Esophagus mucosa (tissue), 1 donor: ENCODE results near the gene PRRT3. TPM values are rescaled to one million over a fixed set of nuclear protein-coding genes. Genes with fewer than 3 reads are reported as not detected.
"Not testable (repeated sequence)": the region's sequence is repeated elsewhere in the genome, so short reads cannot be mapped to it uniquely, and the experiment has no call there.

Experiments
- ATAC-seq: fragments of 200-7000 bp; cut with Tn5 transposase; one replicate; pipeline ENCODE4 v1.9.1; 2020
- total RNA-seq: library from RNA; stranded (reverse); gene quantifications from one replicate; pipeline ENCODE4 v1.2.4, GENCODE V29; 2023
- donor health status: DM: yes; HTN: yes; CAD: no.

Gene PRRT3
- total RNA-seq, 1 donor from 2014 or later = 0.56 TPM

DNA sequence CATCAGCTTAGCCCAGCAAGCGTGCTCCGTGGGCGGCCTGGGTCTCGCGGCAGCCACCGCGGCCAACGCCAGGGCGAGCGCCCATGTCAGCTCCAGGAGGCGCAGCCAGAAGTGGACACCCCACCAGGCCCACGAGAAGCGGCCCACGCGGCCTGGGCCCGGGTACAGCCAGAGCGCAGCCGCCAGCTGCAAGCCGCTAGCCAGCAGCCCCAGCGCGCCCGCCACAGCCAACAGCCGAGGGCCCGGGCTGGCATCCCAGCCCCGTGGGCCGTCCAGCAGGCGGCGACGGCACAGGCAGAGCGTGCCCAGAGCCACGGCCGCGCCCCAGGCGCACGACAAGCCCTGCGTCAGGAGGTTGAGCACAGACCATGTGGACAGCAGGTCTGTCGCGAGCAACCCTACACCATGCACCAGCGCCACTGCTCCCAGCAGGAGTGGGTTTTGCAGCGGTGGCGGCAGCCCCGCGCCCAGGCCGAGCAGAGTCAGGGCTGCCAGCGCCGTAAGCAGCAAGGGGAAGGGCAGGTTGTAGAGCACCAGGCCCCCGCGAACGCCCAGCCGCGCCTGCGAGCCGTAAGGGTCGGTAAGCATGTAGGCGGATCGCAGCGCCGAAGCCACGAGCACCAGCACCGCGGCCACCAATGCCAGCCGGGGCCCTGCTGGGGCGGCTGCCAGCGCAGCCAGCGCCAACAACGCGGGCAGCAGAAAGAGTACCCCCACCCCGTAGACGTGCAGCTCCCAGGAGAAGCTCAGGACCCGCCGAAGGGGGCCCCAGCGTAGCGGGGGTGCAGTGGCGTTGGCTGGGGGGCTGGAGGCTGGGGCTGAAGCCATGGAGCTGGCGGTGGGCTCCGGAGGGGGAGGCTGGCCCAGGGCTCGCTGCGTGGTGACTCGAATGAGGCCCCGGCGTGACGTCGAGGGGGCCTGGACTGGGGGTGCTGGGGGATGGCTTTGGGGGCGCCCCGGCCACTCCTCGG lies 4.9 kb downstream of the PRRT3 start:
- ATAC-seq = peak; percentile 91

DNA sequence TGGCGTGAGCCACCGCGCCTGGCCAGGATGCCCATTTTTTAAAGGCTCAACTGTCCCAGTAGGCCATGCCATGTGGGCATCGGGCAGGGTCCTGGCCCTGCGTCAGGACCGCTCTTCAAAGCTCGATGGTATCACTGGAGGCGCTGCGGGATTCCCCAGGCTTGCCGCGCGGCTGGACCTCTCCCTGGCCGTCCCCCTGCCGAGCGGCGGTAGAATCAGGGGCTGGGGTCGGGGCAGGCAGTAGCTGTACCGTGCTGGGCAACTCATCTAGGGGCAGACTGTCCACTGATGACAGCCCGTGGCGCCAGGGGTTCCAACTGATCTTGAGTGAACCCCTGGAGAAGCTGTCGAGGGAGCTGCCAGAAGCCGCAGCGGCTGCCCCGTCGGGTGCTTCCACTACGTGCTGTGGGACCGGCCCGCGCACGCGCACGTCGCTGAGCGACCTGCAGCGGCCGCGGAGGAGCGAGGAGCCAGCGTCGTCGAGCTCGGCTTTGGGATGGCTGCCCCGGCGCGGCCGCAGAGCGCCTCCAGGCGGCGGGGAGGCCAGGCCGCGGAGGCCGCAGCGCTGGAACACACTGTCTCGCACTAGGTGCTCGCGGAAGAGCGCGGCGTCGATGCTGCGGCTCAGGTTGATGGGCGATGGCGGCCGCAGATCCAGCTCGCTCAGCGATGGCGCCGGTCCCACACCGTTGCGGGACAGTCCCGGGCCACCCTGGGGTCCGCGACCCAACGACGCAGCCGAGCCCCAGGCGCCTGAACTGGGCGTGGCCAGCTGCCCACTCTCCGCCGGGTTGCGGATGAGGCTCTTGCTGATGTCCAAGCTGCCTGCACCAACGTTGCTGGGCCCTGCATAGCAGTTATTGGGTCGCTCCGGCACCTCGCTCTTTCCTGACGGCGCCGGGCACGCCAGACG lies 5.8 kb downstream of the PRRT3 start:
- ATAC-seq = peak; percentile 87

DNA sequence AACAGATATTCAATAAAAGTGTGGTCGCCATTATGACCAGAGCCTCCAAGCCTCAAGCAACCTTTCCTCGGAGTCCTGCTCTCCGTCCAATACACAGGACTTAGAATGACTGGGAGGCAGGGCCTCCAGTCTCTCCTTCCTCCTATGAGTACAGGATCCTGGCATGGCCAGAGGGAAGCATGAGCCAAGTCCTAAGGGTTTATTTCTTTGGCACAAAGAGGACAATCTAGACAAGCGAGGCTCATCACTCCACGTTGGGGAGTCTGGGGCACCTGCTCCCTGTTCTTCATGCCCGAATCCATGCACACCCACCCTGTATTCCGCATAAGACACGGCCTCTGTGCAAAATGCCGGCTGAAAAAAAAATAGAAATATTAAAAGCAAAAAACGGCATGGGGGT lies 6.8 kb downstream of the PRRT3 start:
- no peak for ATAC-seq

GRCh38 chr3:9944271-9944670 lies 7.9 kb downstream of the PRRT3 start:
- ATAC-seq = no peak

DNA sequence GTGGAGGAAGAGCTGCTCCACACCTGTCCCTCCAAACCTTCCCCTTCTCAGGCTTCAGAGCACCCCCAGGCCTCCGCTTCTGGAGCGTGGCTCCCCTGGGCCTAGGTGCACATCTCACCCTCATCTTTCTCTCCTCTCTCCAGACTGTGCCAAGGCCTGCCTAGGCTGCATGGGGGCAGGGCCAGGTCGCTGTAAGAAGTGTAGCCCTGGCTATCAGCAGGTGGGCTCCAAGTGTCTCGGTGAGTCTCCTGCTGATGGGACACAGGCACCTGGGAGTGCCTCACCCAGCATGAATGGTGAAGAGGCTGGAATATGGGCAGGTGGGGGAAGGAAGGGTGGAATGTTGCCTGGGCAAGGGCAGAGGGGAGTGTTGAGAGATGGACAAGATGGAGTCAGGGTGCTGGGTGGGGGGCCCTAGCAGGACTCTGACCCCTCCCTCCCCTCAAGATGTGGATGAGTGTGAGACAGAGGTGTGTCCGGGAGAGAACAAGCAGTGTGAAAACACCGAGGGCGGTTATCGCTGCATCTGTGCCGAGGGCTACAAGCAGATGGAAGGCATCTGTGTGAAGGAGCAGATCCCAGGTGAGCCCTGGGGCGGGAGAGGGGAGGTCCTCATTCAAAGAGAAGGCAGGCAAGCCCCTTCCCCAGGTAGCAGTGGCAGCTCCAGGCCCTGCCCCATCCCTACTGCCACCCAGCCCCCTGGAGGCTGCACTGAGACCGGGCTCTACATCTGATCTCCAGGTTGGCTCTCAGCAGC lies 9.1 kb downstream of the PRRT3 start:
- no peak for ATAC-seq

DNA sequence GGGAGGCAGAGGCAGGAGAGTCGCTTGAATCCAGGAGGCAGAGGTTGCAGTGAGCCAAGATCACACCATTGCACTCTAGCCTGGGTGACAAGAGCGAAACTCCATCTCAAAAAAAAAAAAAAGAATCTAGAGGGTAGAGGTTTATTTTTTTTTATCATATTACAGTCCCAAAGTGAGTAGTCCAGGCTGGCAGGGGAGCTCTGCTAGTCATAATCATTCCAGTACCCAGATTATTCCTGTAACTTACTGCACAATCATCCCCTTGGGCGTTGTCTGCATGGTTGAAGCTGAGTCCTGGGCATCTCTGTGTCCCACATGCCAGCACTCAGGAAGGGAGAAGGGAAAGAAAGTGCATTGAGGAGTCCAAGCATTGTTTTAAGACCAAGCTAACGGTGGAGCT lies 10.0 kb downstream of the PRRT3 start:
- ATAC-seq = no peak

GRCh38 chr3:9940746-9941145 lies 11.5 kb downstream of the PRRT3 start:
- no peak for ATAC-seq

DNA sequence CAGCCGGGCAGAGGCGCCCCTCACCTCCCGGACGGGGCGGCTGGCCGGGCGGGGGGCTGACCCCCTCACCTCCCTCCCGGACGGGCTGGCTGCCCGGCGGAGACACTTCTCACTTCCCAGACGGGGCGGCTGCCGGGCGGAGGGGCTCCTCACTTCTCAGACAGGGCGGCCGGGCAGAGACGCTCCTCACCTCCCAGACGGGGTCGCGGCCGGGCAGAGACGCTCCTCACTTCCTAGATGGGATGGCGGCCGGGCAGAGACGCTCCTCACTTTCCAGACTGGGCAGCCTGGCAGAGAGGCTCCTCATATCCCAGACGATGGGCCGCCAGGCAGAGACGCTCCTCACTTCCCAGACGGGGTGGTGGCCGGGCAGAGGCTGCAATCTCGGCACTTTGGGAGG lies 12.3 kb downstream of the PRRT3 start:
- ATAC-seq = not testable (repeated sequence)

DNA sequence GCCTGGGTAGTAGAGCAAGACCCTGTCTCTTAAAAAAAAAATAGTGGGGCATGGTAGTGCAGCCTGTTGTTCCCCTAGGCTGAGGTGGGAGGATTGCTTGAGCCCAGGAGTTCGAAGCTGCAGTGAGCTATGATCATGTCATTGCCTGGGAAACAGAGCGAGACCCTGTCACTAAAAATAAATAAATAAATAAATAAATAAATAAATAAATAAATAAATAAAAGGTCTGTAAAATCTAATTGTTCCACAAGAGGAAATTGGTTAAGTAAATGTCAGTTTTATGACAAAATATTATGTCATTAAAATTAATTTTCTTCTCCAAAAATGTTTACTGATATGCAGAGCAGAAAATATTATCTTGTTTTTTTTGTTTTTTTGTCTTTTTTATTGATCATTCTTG lies 13.2 kb downstream of the PRRT3 start:
- ATAC-seq = no peak

DNA sequence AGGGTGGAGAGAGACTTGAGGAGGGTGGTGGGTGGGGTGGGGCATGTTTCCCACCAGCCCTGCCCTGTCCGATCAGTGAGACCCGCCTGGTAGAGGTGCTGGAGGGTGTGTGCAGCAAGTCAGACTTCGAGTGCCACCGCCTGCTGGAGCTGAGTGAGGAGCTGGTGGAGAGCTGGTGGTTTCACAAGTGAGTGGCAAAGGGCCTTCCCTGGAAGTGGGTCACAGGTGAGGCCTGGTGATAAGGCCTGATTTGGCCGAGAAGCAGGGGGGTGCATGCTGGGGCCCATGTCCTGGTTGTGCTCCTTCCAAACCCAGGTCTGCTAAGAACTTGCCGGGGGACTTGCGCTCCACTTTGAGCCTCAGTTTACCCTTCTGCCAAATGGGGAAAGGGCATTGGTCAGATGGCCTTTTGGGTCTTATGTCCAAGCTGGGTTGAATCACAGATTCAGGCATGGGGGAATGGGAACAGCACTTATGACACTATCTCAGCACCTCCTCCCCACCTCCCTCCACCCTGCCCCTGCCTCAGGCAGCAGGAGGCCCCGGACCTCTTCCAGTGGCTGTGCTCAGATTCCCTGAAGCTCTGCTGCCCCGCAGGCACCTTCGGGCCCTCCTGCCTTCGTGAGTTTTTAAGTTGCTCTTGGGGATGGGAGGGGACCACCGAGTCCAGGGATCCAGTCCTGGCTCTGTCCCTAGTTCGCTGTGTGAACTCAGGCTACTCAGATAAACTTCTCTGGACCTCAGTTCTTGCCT lies 14.5 kb downstream of the PRRT3 start:
- ATAC-seq = no peak

DNA sequence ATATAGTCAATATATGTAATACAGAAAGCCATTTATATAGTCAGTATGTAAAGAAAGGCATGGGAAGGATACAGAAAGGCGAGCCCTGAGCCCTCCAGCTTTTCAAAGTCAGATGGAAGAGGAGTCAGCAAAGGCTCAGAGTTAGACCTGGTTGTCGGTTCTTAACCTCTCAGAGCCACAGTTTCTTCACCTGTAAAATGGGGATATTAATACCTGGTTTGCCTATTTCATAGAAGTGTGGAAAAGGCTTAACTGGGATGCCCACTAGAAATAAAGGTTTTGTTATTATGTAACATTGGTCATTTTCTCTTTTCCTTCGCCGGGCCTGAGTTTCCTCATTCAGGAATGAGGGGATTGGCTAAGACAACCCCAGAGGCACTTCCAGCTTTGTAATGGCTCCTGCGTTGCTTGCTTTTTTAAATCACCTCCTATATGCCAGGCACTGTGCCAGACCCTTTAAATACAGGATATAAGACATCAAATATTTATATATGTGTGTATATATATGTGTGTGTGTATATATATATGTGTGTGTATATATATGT lies 16.2 kb downstream of the PRRT3 start:
- ATAC-seq = no peak

DNA sequence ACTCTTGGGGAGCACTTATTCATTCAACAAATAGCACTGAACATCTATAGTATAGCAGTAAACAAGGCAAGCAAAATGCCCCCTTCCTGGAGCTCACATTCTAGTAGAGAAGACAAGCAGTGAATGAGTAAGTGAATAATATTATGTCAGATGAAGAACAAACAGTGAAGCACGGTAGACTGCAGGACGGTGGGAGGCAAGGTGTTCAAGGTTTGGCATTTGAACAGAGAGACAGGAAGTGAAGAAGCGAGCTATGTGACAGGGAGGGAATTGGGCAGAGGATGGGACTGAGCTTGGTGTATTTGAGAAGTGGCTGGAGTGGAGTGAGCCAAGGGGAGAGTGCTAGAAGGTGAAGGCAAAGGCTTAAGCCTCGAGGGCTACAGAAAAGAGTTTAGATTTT lies 17.2 kb downstream of the PRRT3 start:
- ATAC-seq = no peak

GRCh38 chr3:9934235-9934621 lies 18.0 kb downstream of the PRRT3 start:
- ATAC-seq = no peak

DNA sequence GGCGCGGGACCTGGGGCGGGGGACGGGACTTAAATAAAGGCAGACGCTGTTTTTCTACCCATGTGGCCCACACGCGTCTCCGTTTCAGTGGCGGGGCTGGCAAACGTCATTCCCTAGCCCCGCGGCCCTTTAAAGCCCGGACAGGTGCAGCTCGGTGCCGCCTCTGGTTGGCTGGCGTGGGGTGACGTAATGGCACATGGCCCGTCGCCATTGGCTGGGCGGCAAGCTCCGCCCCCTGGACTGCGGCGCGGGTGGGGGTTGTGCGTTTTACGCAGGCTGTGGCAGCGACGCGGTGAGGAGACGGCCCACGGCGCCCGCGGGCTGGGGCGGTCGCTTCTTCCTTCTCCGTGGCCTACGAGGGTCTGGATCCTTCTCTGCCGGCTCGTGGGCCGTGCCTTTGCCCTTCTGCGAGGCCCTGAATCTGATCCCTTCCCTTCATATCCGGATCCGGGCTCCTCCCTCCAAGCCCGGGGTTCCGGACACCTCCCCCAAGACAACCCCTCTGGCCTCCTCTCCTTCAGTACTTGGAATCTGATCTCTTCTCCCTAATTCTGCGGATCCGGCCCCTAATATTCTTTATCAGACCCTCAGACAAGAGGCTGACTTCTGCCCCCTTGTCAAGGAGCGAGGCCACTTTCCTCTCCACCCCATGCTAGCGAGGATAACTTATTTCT lies 18.5 kb downstream of the PRRT3 start, which contains the start of gene CRELD1:
Gene CRELD1, plus strand, starts transcription at position 274 of the 674 bp plus-strand sequence. CDS start 605 bp downstream, outside the sequence.
- peak; percentile 95 for ATAC-seq

DNA sequence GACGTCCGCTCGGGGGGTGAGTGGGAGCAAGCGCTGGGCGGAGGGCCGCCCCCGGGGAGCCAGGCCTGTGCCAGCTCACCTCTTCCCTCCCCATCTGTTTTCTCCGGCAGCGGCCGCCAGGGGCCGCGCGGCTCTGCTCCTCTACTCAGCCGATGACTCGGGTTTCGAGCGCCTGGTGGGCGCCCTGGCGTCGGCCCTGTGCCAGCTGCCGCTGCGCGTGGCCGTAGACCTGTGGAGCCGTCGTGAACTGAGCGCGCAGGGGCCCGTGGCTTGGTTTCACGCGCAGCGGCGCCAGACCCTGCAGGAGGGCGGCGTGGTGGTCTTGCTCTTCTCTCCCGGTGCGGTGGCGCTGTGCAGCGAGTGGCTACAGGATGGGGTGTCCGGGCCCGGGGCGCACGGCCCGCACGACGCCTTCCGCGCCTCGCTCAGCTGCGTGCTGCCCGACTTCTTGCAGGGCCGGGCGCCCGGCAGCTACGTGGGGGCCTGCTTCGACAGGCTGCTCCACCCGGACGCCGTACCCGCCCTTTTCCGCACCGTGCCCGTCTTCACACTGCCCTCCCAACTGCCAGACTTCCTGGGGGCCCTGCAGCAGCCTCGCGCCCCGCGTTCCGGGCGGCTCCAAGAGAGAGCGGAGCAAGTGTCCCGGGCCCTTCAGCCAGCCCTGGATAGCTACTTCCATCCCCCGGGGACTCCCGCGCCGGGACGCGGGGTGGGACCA lies 19.2 kb downstream of the PRRT3 start:
- ATAC-seq = peak; percentile 78

- no peak for ATAC-seq
Observed at GRCh38 chr3:9932535-9932842, 19.7 kb downstream of the PRRT3 start.

DNA sequence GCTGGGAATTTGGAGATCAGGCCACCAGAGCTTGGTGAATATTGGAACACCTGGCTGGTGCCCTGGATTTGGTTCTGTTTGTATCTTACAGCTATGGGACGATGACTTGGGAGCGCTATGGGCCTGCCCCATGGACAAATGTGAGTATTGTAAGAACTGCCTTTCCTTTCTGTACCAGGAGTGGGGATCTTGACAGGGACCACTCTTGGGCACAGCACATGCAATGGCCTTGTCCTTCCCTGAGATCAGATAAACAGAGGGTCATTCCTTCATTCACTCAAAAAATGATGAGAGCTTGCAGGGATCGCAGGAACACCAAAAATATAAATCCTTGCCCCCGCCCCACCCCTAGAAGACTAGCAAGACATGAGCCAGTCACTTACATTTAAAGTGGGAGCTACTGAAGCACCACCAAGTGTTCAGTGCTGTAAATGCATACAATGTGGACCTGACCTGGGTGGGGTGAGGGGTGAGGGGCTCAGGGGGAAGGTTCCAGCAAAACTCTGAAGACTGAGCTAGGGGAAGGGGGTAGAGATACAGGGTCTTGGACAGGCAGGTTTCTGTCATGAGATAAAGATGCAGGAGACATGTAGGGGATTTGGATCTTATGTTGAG lies 21.3 kb downstream of the PRRT3 start:
- no peak for ATAC-seq

DNA sequence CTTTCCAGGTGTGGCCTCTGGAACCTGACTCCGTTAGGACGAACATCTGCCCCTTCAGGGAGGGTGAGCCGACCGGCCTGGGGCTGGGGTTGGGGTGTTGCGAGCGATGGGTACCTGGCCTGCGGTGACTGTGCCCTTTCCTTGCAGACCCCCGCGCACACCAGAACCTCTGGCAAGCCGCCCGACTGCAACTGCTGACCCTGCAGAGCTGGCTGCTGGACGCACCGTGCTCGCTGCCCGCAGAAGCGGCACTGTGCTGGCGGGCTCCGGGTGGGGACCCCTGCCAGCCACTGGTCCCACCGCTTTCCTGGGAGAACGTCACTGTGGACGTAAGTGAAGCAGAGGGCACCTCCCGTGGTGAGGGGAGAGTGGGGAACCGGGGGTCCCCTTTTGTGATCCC lies 24.1 kb downstream of the PRRT3 start:
- ATAC-seq = no peak

GRCh38 chr3:9918261-9919038 lies 33.8 kb downstream of the PRRT3 start:
- no peak for ATAC-seq
